Heart left ventricle (tissue), 16 donors: ENCODE measurements around the gene BAZ2A. TPM values are rescaled to one million over a fixed set of nuclear protein-coding genes. Genes with fewer than 3 reads are reported as not detected.

Experiments used
- ATAC-seq, 4 donors: fragments of 200-7000 bp; cut with Tn5 transposase; one replicate each; pipeline ENCODE4 v1.9.1; 2020 to 2022; ENCODE audit warnings: moderate library complexity in 4 of 4, mild to moderate bottlenecking in 3 of 4, moderate number of reproducible peaks in 1 of 4
- DNase-seq, 5 donors: peaks; one replicate each; pipeline ENCODE4 v3.0.0-alpha.2; 2020
- H3K27ac ChIP-seq, 12 donors: fragments of 200-600 bp; sonication (generic) in 4 of 12; one replicate each; pipeline versions ENCODE4 v1.5.0 to v1.8.0; 2016 to 2022; ENCODE audit warnings: mild to moderate bottlenecking in 2 of 12
- H3K27me3 ChIP-seq, 9 donors: fragments of 200-600 bp; sonication (generic) in 2 of 9; one replicate each; pipeline versions ENCODE4 v1.5.1 to v1.8.0; 2016 to 2022; ENCODE audit warnings: mild to moderate bottlenecking in 3 of 9
- H3K36me3 ChIP-seq, 9 donors: fragments of 200-600 bp; sonication (generic) in 2 of 9; one replicate each; pipeline versions ENCODE4 v1.5.0 to v1.8.0; 2018 to 2022; ENCODE audit warnings: mild to moderate bottlenecking in 2 of 9
- H3K4me1 ChIP-seq, 12 donors: fragments of 200-600 bp; sonication (generic) in 4 of 12; one replicate each; pipeline versions ENCODE4 v1.5.0 to v1.8.0; 2016 to 2022; ENCODE audit warnings: mild to moderate bottlenecking in 3 of 12
- H3K4me3 ChIP-seq, 12 donors: fragments of 200-600 bp; sonication (generic) in 4 of 12; one replicate each; pipeline versions ENCODE4 v1.5.0 to v1.8.0; 2017 to 2022; ENCODE audit warnings: mild to moderate bottlenecking in 9 of 12, moderate library complexity in 4 of 12
- H3K9me3 ChIP-seq, 12 donors: fragments of 200-600 bp; sonication (generic) in 4 of 12; one replicate each; pipeline versions ENCODE4 v1.5.0 to v1.8.0; 2016 to 2022; ENCODE audit warnings: mild to moderate bottlenecking in 1 of 12
- POLR2A ChIP-seq, 2 donors: fragments of 450-650 bp; IDR thresholded peaks; one replicate each; pipeline ENCODE4 v1.6.1; 2017; ENCODE audit warnings: antibody characterized with exemption in 2 of 2, mild to moderate bottlenecking in 2 of 2, moderate library complexity in 2 of 2
- WGBS, 4 donors: extraction: QIAGEN DNeasy Blood & Tissue Kit in 2 of 4; methylation state at CpG; one replicate each; pipeline versions ENCODE4 v1.1.5 to v1.1.7; 2013 to 2018; 5-methylcytosine and 5-hydroxymethylcytosine counted together
- intact Hi-C, 10 donors: fragments of 100-400 bp; cut with DNase I; formaldehyde crosslinking; loops; one replicate each; pipeline versions ENCODE4 v1.11.1 to v1.14.2; 2022
- polyA plus RNA-seq, 2 donors: library from polyadenylated mRNA; stranded (reverse); fragments of 200-250 nt; gene quantifications; one replicate each; pipeline ENCODE4 v1.2.3, GENCODE V29; 2013
- total RNA-seq, 9 donors: library from RNA; depleted of rRNA in 2 of 9; stranded (reverse); fragments of >200 nt in 2 of 9; fragmentation: NEBNext Ultra II Directional in 3 of 9; extraction: Animal tissue kit (Norgen Biotek cat#: 25700) in 3 of 9; gene quantifications; one replicate each; pipeline versions ENCODE4 v1.1.0 to v1.2.4, GENCODE V29; 2016 to 2023
- TF ChIP-seq, protein P1 (sequence below), 12 donors: fragments of 200-600 bp; sonication (generic) in 4 of 12; IDR thresholded peaks; one replicate each; pipeline versions ENCODE4 v1.5.0 to v1.8.0; 2018 to 2022; ENCODE audit warnings: antibody characterized with exemption in 12 of 12, mild to moderate bottlenecking in 5 of 12
- donor health status: ischemic (EF 13 %, LVEDD 7.1; RV severe dilation, severe dysfunction).
- donor health status: healthy with polysubstance abuse.
- donor health status: DM: no; HTN: yes; CAD: no.
- donor health status: DM: no; HTN: no; CAD: no.
- donor health status: ischemic (EF 25% LVEDD 6.9; RV normal size, moderate dysfunction).
- donor health status: ischemic (EF 25% LVEDD 5.7; RV mildly dilated, moderate dysfunction).
- donor health status: healthy.
- donor health status: DM: yes; HTN: yes; CAD: no.
- donor health status: ischemic (EF 35%, LVEDD 5.7; RV mildly dilated, moderate dysfunction).
- donor health status: nonischemic (EF 11% LVEDD 7.7; RV severe dilation, severe dysfunction).
- donor health status: DM: yes; HTN: yes; CAD: no.
- donor health status: PGD.
- donor health status: ischemic (EF 29% LVEDD 5.4; RV normal size, mild dysfunction).
- donor health status: nonischemic (EF 23%, LVEDD 6.1; RV moderate dilation, normal function).

The BAZ2A gene
- total and polyA plus RNA-seq, 11 donors, result 25.2 to 71.5 (median 36.4) TPM

DNA sequence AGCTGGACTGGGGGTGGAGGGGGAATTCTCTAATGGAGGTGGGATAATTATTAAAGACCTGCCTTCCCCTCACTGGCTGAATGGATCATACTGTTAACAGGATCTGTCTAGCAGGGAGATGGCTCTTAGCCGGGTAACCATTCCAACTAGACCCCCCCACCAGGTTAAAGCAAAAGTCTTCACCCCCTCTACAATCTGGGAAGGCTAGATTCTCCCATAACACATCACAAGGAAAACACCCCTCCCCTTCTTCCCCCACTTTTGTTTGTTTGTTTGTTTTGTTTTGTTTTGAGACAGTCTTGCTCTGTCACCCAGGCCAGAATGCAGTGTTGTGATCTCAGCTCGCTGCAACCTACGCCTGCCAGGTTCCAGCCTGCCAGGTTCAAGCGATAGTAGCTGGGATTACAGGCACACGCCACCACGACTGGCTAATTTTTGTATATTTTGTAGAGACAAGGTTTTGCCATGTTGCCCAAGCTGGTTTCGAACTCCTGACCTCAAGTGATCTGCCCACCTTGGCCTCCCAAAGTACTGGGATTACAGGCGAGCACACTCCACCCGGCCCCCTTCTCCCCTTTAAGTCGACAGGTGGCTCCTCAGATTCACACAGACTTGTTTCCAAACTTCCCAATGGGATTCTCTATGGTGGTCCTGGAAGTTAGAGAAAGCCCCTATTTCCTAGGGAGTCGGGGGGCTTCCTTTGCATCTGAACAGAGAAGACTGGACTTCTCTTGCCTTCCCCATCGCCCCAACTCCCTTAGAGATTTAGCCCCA is 3.5 kb upstream of the BAZ2A start:
- H3K4me1 ChIP-seq, result peaks cover 18 to 73% (median 53%) of the 10 kb centered on the region in 12 donors
- no peaks in the 10 kb centered on the region for H3K9me3 ChIP-seq
- peaks cover 0 to 16% (median 13%) of the 10 kb centered on the region in 9 donors for H3K36me3 ChIP-seq
- ATAC-seq (no peak), DNase-seq (no peak)
- TF ChIP-seq POLR2A (IDR thresholded peaks at IDR 0.05), result no peak
- TF ChIP-seq, protein P1, sequence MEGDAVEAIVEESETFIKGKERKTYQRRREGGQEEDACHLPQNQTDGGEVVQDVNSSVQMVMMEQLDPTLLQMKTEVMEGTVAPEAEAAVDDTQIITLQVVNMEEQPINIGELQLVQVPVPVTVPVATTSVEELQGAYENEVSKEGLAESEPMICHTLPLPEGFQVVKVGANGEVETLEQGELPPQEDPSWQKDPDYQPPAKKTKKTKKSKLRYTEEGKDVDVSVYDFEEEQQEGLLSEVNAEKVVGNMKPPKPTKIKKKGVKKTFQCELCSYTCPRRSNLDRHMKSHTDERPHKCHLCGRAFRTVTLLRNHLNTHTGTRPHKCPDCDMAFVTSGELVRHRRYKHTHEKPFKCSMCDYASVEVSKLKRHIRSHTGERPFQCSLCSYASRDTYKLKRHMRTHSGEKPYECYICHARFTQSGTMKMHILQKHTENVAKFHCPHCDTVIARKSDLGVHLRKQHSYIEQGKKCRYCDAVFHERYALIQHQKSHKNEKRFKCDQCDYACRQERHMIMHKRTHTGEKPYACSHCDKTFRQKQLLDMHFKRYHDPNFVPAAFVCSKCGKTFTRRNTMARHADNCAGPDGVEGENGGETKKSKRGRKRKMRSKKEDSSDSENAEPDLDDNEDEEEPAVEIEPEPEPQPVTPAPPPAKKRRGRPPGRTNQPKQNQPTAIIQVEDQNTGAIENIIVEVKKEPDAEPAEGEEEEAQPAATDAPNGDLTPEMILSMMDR (IDR thresholded peaks at IDR 0.05), result no peak
- H3K4me3 ChIP-seq, result peak overlapping the region; percentile 60 to 87 (median 83)
- 41 to 65% (median 45%) methylated on average over 12 of the region's 12 CpGs for WGBS, 4 donors
- intact Hi-C loops, result loop anchor here in 6 of 10 donors (5.0 to 10.0 kb wide), 5 partner anchors 36 to 121 kb away; partner anchors contain the start of gene RBMS2 (in 1 of the 6)
- no peaks in the 10 kb centered on the region for H3K27me3 ChIP-seq
- H3K27ac ChIP-seq, result peak overlapping the region; percentile 1 to 98 (median 96)

DNA sequence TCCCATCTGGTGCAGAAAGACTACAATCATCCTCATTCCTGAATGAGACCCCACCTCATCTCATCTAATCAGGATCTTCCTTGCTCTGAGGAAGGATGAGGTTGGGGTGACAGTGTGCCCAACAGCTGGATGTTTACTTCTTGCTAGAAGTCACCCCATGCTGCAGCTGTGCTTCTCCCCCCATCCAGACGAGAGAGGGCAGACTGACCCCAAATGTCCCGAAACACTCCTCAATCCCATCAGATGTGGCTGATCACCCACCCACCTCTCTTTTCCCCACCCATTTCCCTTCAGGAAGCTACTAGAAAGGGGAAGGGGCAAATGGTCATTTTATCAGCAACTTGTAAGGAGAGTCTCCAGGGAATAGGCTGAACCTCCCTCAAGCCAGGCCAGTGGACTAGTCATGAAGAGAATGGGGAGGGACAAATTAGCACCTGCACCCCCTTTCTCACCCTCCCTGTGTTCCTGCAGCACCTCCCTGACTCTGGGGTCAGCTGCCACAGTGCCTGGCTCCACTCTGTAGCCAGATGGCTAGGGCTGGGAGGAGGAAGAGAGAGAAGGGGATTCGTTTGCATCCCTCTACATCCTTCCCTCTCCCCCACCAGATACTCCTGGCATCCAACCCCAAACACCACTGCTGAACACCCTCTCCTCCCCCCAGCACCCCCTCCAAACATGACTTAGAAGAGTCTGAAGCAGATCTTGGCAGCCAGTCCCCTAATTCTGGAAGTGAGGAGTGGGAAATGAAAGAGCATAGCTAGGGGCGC is 2.8 kb upstream of the BAZ2A start:
- no peak for ATAC-seq
- H3K27ac ChIP-seq, result peak overlapping the region; percentile 12 to 98 (median 76)
- H3K4me3 ChIP-seq, result peak overlapping the region in 9 of 12 donors; percentile 18 to 86 (median 46)
- H3K36me3 ChIP-seq, result peaks cover 0 to 9% (median 5%) of the 10 kb centered on the region in 9 donors
- intact Hi-C loops, result loop anchor here in 6 of 10 donors (5.0 to 10.0 kb wide), 5 partner anchors 36 to 121 kb away; partner anchors contain the start of gene RBMS2 (in 1 of the 6)
- no peak for DNase-seq
- WGBS, 4 donors, result 34 to 55% (median 45%) methylated on average over 4 of the region's 4 CpGs
- no peaks in the 10 kb centered on the region for H3K9me3 ChIP-seq
- H3K27me3 ChIP-seq, result no peaks in the 10 kb centered on the region
- no peak for TF ChIP-seq POLR2A (IDR thresholded peaks at IDR 0.05)
- H3K4me1 ChIP-seq, result peaks cover 18 to 78% (median 58%) of the 10 kb centered on the region in 12 donors

DNA sequence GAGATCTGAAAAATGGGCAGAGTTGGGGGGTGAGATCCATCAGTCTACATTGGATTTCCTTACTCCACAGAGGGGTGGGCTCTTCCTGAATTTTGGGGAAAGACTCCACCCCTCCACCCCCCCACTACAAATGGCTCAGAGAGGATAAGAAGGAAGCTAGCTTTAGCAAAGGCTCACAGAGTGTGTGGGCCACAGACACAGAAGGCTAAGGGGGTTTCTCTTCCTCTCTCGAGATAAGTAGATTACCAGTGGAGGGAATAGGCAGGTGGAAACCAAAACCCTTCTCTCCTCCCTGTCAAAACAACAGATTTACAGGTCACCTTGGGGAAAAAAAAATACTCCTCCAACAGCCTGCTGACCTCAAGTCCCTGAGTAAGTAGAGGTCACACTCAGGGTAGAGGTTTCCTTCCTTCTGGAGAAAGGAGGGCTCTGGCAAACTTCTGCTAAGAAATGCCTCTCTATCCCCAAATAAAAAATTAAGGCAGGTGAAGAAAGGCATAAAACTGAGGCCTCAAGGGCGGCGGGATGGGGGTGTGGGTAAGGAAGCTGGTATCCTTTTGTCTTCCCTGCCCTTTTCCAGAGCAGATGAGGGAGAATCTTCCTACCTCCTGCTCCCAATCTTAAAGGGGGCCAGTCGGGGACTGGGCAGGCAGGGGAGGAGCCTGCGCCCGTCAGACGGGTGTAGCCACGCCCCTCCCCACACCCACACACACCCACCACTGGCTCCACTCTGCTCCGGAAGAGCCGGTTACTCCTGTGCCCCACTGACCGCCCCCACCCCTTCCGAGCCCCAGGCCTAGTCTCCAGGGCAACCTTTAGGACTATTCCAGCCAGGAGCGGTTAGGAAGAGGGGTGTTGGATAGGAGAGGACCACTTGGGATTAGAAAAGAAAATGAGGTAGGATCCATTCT is 1.9 kb upstream of the BAZ2A start:
- peak in 3 of 4 donors; percentile 6 to 17 (median 11) for ATAC-seq
- no peaks in the 10 kb centered on the region for H3K9me3 ChIP-seq
- peak overlapping the region in 9 of 12 donors; percentile 18 to 86 (median 31) for H3K4me3 ChIP-seq
- no peaks in the 10 kb centered on the region for H3K27me3 ChIP-seq
- peaks cover 18 to 78% (median 58%) of the 10 kb centered on the region in 12 donors for H3K4me1 ChIP-seq
- TF ChIP-seq, protein P1 (IDR thresholded peaks at IDR 0.05), result no peak
- intact Hi-C loops, result loop anchor here in 6 of 10 donors (2.0 to 10.0 kb wide), 6 partner anchors 35 to 120 kb away; partner anchors contain the start of gene RBMS2 (in 1 of the 6)
- H3K36me3 ChIP-seq, result peaks cover 0 to 8% (median under 1%) of the 10 kb centered on the region in 9 donors
- WGBS, 4 donors, result 6 to 22% (median 10%) methylated on average over 5 to 13 of the region's 13 CpGs
- H3K27ac ChIP-seq, result peak overlapping the region in 11 of 12 donors; percentile 29 to 98 (median 85)
- DNase-seq, result peak; percentile 78 to 85 (median 80)
